Right ventricle myocardium superior (tissue), 1 donor: Measurements from ENCODE around the gene GALNT7. TPM values are rescaled to one million over a fixed set of nuclear protein-coding genes. Genes with fewer than 3 reads are reported as not detected.
A peak's percentile ranks its signal among the peaks of the same experiment; 100 is the strongest.
"Not testable (repeated sequence)": the region's sequence is repeated elsewhere in the genome, so short reads cannot be mapped to it uniquely, and the experiment has no call there.

Source experiments
- ATAC-seq: fragments of 200-7000 bp; cut with Tn5 transposase; one replicate; pipeline ENCODE4 v1.9.1; 2020; ENCODE audit warnings: mild to moderate bottlenecking; ENCODE audit not compliant: poor library complexity
- DNase-seq: peaks from one replicate; pipeline ENCODE4 v3.0.0-alpha.2; 2020
- intact Hi-C: fragments of 100-400 bp; cut with DNase I; formaldehyde crosslinking; loops from one replicate; pipeline ENCODE4 v1.11.2; 2022
- long read RNA-seq: library from polyadenylated mRNA; unstranded; transcript quantifications from one replicate; pipeline ENCODE4 v2.0.0, GENCODE V29; 2021
- total RNA-seq: library from RNA; stranded (reverse); fragmentation: NEBNext Ultra II Directional; extraction: Animal tissue kit (Norgen Biotek cat#: 25700); gene quantifications from one replicate; pipeline ENCODE4 v1.2.1, GENCODE V29; 2021
- donor health status: DM: no; HTN: yes; CAD: no; lungs with severe emphysema.

Gene GALNT7, protein sequence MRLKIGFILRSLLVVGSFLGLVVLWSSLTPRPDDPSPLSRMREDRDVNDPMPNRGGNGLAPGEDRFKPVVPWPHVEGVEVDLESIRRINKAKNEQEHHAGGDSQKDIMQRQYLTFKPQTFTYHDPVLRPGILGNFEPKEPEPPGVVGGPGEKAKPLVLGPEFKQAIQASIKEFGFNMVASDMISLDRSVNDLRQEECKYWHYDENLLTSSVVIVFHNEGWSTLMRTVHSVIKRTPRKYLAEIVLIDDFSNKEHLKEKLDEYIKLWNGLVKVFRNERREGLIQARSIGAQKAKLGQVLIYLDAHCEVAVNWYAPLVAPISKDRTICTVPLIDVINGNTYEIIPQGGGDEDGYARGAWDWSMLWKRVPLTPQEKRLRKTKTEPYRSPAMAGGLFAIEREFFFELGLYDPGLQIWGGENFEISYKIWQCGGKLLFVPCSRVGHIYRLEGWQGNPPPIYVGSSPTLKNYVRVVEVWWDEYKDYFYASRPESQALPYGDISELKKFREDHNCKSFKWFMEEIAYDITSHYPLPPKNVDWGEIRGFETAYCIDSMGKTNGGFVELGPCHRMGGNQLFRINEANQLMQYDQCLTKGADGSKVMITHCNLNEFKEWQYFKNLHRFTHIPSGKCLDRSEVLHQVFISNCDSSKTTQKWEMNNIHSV
- 3.4 TPM for total RNA-seq
- long read RNA-seq, full-length matches to known transcripts: 2 of 5 reads
- long read RNA-seq, partial matches to known transcripts: 1 of 5 reads
- long read RNA-seq, other reads (novel, unspliced or antisense): 2 of 5 reads

GRCh38 chr4:173168396-173169177 lies at the start of gene GALNT7:
Gene GALNT7, plus strand, starts transcription at chr4:173168811. Its CDS starts 25 bp downstream, at chr4:173168836.
- intact Hi-C loops: no loop called here
- ATAC-seq (peak; percentile 76), DNase-seq (peak; percentile 75)

DNA sequence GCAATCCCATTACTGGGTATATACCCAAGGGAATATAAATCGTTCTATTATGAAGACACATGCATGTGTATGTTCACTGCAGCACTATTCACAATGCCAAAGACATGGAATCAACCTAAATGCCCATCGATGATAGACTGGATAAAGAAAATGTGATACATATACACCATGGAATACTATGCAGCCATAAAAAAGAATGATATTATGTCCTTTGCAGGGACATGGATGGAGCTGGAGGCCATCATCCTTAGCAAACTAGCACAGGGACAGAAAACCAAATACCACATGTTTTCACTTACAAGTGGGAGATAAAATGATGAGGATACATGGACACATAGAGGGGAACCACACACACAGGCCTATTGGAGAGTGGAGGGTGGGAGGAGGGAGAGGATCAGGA lies 49.8 kb upstream of the GALNT7 start:
- intact Hi-C loops, ATAC-seq, DNase-seq: not testable (repeated sequence)

- intact Hi-C loops: no loop called here
- ATAC-seq (no peak), DNase-seq (no peak)
Measured at GRCh38 chr4:173119818-173120217, 48.8 kb upstream of the GALNT7 start.

- ATAC-seq (peak; percentile 31), DNase-seq (peak; percentile 43)
- intact Hi-C loops: no loop called here
Measured at GRCh38 chr4:173121076-173121561, 47.5 kb upstream of the GALNT7 start.

GRCh38 chr4:173124209-173124865 lies 44.3 kb upstream of the GALNT7 start:
- ATAC-seq: no peak
- intact Hi-C loops: no loop called here
- DNase-seq: no peak

GRCh38 chr4:173125216-173125812 lies 43.3 kb upstream of the GALNT7 start:
- ATAC-seq: no peak
- DNase-seq: no peak
- intact Hi-C loops: no loop called here

DNA sequence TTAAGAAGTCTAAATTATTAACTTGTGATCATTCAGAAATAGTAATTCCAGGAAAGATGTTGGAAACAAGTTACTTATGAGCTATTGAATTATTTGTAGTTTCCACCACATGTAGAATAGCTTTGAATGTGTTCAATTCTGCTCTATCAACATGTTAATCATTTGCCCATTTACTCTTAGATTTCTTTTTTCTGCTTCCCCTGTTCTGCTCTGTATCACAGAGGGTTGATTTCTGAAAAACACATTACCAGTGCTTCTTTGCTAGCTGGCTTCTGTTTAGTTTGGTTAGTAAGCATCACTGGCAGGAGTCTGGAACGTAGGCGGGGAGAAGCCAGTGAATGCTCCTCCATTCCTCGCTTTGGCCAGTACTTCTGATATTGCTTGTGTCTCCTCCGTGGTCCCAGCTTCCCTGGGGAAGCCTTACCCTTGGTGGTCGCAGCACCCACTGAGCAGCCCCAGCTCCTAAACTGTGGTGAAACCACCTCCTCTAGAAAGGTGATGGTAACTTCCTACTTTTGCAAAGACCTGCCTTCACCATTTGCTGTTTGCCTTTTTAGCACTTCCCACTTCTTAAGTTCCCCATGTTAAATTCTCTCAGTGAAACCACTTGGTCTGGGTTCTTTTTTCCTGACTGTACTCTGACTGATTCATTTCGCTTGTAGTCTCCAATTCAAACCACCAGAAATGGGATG lies 40.3 kb upstream of the GALNT7 start:
- DNase-seq (no peak), ATAC-seq (no peak)
- intact Hi-C loops: no loop called here

GRCh38 chr4:173130687-173131086 lies 37.9 kb upstream of the GALNT7 start:
- DNase-seq: no peak
- intact Hi-C loops: no loop called here
- no peak for ATAC-seq

DNA sequence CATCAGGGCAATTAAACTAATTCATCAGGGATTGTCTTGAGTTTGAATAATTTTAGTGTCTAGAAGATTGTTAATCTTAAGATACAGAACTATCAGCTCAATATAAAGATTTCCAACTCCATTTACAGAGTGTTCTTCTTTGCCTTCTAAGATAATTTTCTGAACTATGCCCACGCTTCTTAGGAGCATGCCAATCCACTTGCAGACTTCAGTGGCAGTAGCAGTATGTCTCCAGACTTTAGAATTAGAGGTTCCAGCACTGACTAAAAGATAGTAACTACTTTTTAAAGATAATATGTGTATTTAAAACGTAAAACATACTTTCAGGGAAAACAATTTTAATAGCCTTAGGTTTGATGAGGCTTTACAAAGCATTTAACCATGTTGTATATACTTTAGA lies 34.2 kb upstream of the GALNT7 start:
- intact Hi-C loops: no loop called here
- DNase-seq (no peak), ATAC-seq (no peak)

DNA sequence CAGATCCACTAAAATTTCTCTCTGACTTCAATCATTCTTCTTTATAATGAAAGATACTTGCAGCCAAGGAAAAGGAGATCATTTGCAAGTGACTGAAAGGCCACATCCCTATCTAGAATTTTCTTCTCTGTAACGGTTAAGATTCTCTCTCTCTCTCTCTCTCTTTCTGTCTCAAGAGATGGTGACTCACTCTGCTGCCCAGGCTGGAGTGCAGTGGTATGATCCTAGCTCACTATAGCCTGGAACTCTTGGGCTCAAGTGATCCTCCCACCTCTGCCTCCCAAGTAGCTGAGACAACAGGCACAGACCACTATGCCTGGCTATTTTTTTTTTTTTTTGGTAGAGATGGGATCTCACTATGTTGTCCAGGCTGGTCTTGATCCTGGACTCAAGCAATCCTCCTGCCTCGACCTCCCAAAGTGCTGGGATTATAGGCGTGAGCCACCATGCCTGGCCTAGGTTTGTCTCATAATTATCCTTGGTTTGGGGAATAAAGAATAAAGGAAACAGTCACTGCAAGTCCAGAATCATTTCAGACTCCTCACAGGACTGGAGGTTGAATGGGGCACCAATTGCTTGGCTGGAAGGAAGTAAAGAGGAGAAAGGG lies 33.3 kb upstream of the GALNT7 start:
- DNase-seq (no peak), ATAC-seq (no peak)
- intact Hi-C loops: no loop called here

DNA sequence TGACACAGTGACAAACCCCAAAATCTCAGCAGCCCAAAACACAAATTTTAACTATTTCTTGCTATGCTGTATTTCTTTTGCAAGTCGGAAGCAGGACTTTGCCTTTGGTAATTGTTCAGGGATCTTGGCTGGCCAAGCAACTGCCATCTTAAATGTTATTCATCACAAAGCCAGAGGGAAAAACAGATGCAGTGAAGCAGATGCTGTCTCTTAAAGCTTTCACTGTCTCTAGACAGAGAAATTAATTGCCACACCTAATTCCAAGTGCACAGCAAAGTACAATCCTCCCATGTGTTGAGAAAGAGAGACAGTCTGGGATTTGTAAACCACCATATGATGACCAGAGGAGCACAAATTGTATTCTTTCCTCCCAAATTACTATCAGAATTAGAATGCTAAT lies 30.0 kb upstream of the GALNT7 start:
- DNase-seq (no peak), ATAC-seq (no peak)
- intact Hi-C loops: no loop called here

DNA sequence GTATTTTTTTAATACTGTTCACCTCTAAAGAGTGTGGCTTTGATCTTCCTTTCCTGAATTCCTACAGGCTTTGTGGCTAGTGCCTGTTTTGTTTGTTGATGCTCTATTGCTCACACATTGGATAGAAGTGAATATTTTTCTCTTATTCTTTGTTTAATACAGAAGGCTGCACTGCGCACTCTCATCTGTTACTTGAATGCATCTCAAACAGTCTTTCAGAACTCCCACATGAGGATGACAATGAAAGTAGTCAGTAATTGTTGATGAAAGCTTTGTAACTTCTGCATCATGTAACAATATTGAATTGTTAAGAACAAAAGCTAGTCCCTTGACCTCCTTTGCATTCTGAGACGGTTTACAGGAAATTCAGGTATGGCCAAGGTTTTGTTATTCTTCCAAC lies 29.1 kb upstream of the GALNT7 start:
- DNase-seq: no peak

DNA sequence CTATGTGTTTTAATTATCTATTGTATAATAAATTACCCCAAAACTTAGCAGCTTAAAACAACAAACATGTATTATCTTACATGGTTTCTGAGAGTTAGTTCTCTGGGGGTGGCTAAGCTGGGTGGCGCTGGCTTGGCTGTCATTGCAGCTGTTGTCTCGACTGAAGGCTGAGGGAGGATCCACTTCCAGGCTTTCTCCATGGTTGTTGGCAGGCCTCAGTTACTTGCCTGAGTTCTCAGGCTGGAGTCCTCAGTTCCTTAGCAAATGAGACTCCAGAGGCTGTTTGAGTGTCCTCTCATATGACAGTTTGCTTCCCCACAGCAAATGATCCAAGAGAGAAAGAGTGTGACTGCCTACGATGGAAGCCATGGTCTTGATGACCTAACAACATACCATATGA lies 23.5 kb upstream of the GALNT7 start:
- intact Hi-C loops: no loop called here
- DNase-seq (no peak), ATAC-seq (no peak)

More for the DNA sequence above, 29.1 kb upstream of the GALNT7 start:
- intact Hi-C loops: no loop called here
- no peak for ATAC-seq

DNA sequence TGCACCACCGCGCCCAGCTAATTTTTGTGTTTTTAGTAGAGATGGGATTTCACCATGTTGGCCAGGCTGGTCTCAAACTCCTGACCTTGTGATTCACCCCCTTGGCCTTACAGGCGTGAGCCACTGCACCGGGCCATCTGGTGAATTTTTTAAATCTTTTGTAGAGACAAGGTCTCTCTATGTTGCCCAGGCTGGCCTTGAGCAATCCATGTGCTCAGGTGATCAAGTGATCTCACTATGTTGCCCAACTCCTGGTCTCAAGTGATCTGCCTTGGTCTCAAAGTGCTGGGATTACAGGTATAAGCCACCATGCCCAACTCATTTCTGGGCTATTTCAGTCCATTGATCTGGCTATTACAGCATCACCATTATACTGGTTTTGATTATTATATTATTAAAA lies 22.2 kb upstream of the GALNT7 start:
- DNase-seq: no peak
- no peak for ATAC-seq
- intact Hi-C loops: no loop called here

GRCh38 chr4:173151496-173151895 lies 17.1 kb upstream of the GALNT7 start:
- intact Hi-C loops: no loop called here
- DNase-seq (no peak), ATAC-seq (no peak)

GRCh38 chr4:173152104-173152503 lies 16.5 kb upstream of the GALNT7 start:
- ATAC-seq: no peak
- intact Hi-C loops: no loop called here

GRCh38 chr4:173153445-173153844 lies 15.2 kb upstream of the GALNT7 start:
- DNase-seq (no peak), ATAC-seq (no peak)
- intact Hi-C loops: no loop called here

More at GRCh38 chr4:173152104-173152503, 16.5 kb upstream of the GALNT7 start:
- DNase-seq: no peak
